ENCODE data around the gene ZNF740.
"Not testable (repeated sequence)": the region's sequence is repeated elsewhere in the genome, so short reads cannot be mapped to it uniquely, and the experiment has no call there.

ZNF740 gene

GRCh38 chr12:53195516-53196420 is 15.2 kb downstream of the ZNF740 start:
- no peak for DNase-seq

DNA sequence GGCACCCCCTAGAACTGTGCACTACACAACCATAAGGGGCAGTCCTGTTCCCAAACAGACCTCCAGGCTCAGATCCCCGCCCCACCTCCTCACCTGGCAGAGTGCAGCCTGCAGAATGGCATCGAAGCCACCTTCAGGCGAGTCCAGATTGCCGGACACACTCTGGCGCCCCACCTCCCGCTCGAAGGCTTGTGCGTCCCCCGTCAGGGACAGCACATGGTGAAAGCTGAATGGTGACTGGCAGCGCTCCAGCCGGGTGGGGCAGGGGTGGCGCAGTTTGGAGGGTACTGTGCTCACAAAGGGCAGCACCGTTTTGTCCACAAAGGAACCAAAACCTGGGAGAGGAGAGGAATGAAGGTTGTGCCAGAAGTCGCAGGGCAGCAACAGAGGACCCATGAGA is 16.0 kb downstream of the ZNF740 start:
- no peak for DNase-seq

DNA sequence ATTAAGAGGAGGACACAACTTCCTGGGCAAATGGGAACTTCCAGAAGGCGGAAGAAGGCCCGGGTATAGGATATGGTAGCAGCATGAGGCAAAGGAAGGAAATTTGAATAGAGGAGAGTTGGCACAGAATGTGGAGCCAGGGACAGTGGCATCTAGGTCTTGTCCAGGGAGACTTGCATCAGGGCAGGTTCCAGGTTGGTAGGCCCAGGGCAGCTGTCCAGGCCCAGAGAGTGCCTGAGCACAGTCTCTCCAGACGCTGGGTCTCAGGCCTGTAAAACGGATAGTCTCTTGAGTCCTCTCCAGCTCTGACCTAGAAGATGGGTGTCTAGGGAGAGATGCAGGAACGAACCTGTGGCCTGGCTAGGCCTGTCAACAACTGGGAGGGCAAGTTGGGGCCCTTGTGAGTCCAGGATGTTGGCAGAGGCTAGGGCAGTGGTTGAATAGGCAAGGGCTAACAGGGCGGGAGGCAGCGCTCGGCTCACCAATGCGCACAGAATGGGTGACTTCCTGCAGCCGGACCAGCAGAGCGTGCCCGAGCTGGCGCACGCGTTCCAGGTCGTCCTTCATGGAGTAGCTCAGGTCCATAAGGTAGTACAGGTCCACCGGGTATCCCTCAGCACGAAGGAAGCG is 16.6 kb downstream of the ZNF740 start:
- DNase-seq = no peak

GRCh38 chr12:53198486-53199110 is 18.1 kb downstream of the ZNF740 start:
- no peak for DNase-seq

GRCh38 chr12:53199700-53200099 is 19.2 kb downstream of the ZNF740 start:
- DNase-seq = no peak

- DNase-seq = no peak
Observed at GRCh38 chr12:53200107-53200457, 19.6 kb downstream of the ZNF740 start.

DNA sequence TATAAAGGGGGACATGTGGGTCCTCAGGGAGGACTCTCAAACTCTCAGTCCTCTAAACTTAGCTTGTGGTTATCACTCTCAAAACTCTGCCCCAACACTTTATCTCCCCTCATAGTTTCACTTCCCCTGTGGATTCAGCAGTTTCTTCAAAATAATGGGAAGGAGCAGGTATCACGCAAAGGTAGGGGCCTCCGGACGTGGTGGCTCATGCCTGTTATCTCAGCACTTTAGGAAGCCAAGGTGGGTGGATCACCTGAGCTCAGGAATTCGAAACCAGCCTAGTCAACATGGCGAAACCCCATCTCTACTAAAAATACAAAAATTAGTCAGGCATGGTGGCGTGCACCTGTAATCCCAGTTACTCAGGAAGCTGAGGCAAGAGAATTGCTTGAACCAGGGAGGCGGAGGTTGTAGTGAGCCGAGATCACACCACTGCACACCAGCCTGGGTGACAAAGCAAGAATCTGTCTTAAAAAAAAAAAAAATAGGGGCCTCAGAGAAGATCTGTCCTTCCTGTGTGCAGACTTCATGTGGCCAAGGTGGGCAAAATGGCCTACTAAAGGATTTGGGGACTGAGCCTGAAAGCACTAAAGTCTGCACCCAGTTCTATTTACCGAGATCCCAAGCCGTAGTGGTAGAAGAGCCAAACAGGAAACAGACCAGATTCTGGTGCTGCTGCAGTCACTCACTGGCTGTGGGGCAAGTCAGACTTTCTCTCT is 20.1 kb downstream of the ZNF740 start:
- no peak for DNase-seq

DNA sequence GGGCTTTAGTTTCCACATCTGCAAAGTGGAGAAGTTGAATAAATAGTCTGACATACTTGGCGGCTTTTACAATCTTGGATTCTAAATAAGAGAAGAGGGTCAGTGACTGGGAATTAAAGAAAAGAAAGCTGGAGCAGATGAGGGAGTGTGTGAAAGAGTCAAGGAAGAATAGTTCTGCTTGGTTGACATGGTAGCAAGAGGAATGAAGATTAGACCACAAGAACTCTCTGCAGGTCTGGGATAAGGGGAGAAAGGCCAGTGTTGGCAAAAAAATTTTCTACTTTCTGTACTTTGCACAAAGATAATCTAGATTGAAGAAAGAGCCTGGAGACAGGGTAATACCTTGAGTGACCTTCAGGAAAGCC is 20.6 kb downstream of the ZNF740 start:
- DNase-seq = no peak

DNA sequence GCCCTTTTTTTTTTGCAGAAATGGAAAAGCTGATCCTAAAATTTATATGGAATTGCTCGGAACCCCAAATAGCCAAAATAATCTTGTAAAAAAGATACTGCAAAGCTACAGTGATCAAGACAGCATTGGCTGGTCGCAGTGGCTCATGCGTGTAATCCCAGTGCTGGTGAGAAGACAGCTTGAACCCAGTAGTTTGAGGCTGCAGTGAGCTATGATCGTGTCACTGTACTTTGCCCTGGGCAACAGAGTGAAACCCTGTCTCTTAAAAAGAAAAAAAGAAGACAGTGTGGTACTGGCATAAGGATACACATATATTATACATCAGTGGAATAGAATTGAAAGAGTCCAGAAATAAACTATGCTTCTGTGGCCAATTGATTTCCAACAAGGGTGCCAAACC is 21.1 kb downstream of the ZNF740 start:
- no peak for DNase-seq

GRCh38 chr12:53202316-53202715 is 21.8 kb downstream of the ZNF740 start:
- DNase-seq = not testable (repeated sequence)

GRCh38 chr12:53204351-53204750 is 23.8 kb downstream of the ZNF740 start:
- no peak for DNase-seq

- no peak for DNase-seq
Observed at GRCh38 chr12:53205747-53206419, 25.4 kb downstream of the ZNF740 start.

DNA sequence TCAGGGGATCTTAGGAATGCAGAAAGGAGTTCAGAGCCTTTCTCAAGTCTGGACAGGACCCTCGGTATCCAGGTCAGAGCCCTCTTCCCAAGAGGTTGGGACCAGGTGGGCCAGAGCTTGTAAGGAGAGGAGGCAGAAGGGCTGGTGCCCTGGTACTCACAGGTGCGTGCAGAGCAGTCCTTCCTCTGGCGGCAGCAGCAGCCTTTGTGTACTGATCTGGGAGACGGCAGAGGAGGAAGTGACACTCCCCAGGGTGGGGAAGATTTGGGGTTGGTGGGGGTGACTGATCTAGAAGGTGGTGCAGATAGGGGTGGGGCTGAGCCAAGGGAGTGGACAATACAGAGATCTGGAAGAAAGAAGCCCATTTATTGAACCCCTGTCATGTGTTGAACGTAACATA is 26.5 kb downstream of the ZNF740 start, which contains the start of gene ITGB7:
TSS of gene ITGB7 (minus strand) at position 210 of the 400 bp plus-strand sequence. CDS start 6,808 bp downstream, outside the sequence.
- DNase-seq = no peak

- DNase-seq = no peak
Observed at GRCh38 chr12:53208435-53208834, 27.9 kb downstream of the ZNF740 start.

GRCh38 chr12:53208877-53209463 is 28.4 kb downstream of the ZNF740 start:
- no peak for DNase-seq

GRCh38 chr12:53210843-53211242 is 30.3 kb downstream of the ZNF740 start:
- no peak for DNase-seq

DNA sequence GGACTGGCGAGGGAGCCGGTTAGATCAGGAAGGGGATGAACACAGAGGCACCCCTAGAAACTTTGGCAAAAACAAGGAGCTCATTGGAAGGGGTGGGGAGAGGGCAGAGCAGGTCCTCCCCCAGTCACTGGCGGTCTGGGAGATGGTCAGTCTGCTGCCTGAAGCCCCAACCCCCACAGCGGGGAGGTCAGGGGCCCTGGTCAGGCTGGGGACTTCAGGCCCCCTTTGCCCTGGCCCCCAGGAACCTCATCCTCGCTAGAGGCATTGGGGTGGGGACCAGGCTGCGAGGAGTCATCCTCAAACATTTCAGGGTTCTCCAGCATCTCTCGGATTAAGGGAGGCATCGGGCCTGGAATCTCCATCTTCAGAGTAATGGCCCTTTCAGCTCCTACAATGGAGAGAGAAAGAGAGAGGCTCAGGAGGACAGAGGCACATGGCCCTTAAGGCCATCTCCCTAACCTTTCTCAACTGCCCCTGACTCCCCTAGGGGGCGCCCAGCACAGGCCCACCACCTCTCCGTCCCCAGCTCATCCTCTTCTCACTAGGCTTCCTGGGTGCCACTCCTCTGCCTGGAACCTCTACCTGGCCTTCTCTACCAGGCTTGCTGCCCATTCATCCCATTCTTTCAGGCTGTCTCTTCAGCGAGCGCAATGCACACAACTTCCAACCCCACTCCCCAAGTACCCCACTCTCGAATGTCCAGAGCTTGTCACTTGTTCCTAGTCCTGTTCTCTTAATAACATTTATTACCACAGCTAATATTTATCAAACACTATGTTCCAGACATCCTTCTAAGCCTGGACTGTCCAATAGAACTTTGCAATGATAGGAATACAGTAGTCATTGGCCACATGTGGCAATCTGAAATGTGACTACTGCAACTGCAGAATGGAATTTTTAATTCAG is 31.2 kb downstream of the ZNF740 start:
- no peak for DNase-seq

GRCh38 chr12:53212931-53213330 is 32.4 kb downstream of the ZNF740 start:
- no peak for DNase-seq

- DNase-seq = peak; percentile 49 to 83
Observed at GRCh38 chr12:53213348-53213747, 32.8 kb downstream of the ZNF740 start.

DNA sequence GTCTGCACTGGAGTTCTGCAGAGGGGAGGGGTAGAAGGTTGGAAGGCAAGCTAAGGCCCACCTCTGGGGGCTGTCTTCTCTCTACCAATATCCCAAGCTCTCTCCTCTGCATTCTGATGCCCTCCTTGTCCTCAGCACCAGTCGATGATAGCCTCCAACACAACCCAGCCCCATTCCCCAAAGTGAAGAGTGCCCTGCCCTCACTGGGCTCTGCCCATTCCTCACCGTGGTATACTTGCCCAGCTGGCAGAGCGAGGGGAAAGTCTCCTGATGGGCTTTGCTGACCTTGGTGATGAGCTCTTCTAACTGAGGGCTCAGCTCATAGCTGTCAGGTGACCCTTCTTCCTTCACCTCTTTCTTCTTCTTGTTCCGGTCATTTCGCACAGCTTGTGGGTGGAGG is 33.7 kb downstream of the ZNF740 start:
- DNase-seq = no peak

All from NCI-H446 (cell line).